NB4 (cell line): ENCODE results near the gene EEF1A2.

Experiments
- DNase-seq: peaks from one replicate; pipeline ENCODE4 v3.0.0; 2010; ENCODE audit warnings: low read depth
- H3K4me3 ChIP-seq: one replicate; pipeline ENCODE4 v1.5.1; 2011; ENCODE audit warnings: mild to moderate bottlenecking, low read depth, low read length, moderate library complexity
- MYC ChIP-seq: IDR thresholded peaks from 2 replicates; pipeline ENCODE4 v1.6.1; 2011; ENCODE audit warnings: low read depth, low read length
- POLR2A ChIP-seq: IDR thresholded peaks from 2 replicates; pipeline ENCODE4 v1.6.1; 2011; ENCODE audit warnings: mild to moderate bottlenecking; ENCODE audit not compliant: insufficient read length; ENCODE audit errors: extremely low read depth
- TF ChIP-seq, protein P1 (sequence below): IDR thresholded peaks from one replicate; pipeline ENCODE4 v1.5.1; 2012; ENCODE audit warnings: low read depth, low read length
- TF ChIP-seq, protein P2 (sequence below): IDR thresholded peaks from 2 replicates; pipeline ENCODE4 v1.6.1; 2011; ENCODE audit warnings: low read depth, low read length

Gene EEF1A2

DNA sequence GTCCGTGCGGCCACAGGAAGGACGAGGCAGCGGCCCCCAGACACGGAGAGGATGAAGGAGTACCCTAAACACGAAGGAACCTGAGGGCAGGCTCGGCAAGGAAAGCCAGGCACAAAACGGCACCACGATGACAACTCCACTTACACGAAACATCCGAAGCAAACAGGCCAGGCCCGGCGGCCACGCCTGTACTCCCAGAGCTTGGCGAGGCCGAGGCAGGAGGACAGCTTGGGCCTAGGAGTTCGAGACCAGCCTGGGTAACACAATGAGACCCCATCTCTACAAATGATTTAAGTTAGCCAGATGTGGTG is 39.9 kb downstream of the EEF1A2 start:
- H3K4me3 ChIP-seq = no peak overlapping the region
- TF ChIP-seq, protein P1, sequence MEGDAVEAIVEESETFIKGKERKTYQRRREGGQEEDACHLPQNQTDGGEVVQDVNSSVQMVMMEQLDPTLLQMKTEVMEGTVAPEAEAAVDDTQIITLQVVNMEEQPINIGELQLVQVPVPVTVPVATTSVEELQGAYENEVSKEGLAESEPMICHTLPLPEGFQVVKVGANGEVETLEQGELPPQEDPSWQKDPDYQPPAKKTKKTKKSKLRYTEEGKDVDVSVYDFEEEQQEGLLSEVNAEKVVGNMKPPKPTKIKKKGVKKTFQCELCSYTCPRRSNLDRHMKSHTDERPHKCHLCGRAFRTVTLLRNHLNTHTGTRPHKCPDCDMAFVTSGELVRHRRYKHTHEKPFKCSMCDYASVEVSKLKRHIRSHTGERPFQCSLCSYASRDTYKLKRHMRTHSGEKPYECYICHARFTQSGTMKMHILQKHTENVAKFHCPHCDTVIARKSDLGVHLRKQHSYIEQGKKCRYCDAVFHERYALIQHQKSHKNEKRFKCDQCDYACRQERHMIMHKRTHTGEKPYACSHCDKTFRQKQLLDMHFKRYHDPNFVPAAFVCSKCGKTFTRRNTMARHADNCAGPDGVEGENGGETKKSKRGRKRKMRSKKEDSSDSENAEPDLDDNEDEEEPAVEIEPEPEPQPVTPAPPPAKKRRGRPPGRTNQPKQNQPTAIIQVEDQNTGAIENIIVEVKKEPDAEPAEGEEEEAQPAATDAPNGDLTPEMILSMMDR = no peak
- TF ChIP-seq, protein P2, sequence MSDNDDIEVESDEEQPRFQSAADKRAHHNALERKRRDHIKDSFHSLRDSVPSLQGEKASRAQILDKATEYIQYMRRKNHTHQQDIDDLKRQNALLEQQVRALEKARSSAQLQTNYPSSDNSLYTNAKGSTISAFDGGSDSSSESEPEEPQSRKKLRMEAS = no peak
- no peak for TF ChIP-seq POLR2A
- TF ChIP-seq MYC = no peak
- DNase-seq = no peak

DNA sequence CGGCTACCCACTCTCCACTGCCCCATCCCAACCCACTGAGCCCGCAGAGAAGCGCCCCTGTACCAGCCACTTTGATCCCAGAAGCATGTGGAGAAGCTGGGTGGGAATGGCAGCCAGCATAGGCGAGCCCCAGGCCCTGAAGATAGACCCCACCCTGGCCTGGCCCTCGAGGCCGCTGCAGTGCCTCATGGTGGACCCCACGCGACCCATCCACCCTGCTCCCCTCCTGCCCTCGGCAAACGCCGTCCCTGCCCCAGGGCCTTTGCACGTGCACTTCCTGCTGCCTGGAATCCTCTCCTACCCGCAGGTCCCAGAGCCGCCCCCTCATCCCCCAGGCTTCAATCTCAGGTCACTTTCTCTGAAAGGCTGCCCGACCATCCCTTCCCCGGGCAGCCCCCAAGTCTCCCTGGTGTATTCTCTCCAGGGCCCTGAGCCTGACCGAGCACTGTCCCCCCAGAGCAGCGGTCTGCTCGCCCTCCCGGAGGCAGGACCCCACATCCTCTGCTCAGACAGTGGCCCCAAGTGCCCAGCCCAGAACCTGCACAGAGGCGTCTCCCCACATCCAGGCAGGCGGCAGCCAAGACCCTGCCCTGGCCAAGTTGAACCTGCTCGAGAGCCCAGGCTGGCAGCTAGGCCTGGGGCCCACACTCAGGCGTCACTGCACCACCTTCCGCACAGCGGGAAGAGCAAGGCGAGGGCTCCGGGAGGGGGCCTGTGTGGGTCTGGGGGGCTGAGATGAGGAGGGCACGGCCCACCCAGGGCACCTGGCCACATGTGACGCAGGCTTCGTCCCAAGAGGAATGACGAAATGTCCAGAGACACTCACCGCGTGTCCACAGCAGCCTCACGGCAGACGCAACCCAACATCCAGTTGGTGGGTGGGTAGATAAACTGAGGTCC is 40.5 kb downstream of the EEF1A2 start:
- no peak for DNase-seq
- TF ChIP-seq, protein P1 = no peak
- TF ChIP-seq, protein P2 = no peak
- TF ChIP-seq MYC (no peak), POLR2A (no peak)

DNA sequence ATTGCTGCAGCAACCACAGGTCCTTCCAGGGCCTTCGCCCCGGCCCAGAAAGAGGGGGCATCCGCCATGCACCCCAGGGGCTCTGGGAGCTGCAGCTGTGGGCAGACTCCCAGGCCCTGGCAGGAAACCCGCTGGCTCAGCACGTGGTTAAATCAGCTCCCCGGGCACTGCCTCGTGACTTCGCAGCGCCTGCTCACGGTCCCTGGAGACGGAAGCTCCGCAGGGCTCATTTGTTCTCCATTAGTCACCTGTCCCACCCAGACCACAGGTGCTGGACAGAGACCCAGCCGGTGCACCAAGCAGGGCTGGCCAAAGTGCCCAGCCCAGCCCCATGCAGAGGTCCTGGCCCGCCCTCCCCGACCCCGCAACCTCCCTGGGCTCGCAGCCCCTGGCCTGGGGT is 41.1 kb downstream of the EEF1A2 start:
- DNase-seq = peak; percentile 58
- TF ChIP-seq, protein P2 = peak; percentile 95
- TF ChIP-seq, protein P1 = no peak
- no peak overlapping the region for H3K4me3 ChIP-seq

More for the DNA sequence above, 40.5 kb downstream of the EEF1A2 start:
- H3K4me3 ChIP-seq = no peak overlapping the region

DNA sequence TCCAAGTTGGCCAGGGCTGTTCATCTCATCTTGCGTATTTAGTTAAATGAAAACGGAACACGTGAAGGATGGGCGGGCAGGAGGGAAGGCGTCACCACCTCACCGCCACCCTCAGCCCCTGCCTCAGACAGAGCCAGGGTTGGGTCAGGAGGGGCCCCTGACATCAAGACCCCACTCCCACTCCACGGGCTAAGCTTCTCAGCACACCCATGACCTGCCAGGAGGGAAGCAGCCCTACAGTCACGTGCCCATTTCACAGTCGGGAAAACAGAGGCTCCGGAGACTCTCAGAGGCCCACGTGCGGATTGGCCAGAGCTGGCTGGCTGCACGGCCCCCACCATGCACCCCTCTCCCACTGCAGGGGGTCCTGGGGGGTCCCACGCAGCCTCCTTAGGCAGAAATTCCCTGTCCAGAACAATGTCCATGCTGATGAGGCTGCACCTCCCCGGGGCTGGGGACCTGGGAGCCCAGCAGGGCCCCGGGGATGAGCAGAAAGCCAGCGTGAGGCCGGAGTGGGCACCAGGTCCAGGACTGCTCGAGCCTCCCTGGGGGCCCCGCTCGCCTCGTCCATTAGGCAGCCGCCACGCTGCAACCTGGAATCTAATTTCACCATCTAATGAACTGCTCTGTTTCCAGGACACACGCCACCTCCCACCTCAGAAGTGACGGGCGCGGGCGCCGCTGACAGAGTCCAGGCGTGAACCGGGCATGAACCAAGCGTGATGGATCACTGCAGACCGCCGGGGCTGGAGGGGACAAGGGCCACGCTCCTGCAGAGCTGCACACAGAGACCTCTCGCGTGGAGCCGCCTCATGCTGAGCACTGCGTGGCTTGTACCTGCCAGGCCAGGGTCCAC is 42.2 kb downstream of the EEF1A2 start:
- no peak for TF ChIP-seq MYC
- no peak for TF ChIP-seq POLR2A
- TF ChIP-seq, protein P1 = no peak
- no peak overlapping the region for H3K4me3 ChIP-seq
- DNase-seq = no peak

DNA sequence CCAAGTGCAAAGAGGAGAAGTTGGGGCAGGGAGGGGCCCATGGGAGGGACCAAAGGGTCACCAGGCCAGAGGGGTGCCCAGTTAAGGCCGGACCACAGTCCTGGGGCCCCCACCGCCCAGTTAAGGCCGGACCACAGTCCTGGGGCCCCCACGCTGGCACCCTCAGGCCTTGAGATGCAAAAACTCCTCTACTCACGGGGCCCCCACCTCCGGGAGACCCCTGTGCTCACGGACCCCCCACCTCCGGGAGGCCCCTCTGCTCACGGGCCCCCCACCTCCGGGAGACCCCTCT is 43.4 kb downstream of the EEF1A2 start:
- DNase-seq = no peak
- TF ChIP-seq POLR2A (no peak), MYC (no peak)
- TF ChIP-seq, protein P1 = no peak
- TF ChIP-seq, protein P2 = no peak
- no peak overlapping the region for H3K4me3 ChIP-seq
